ENCODE data around the gene NHERF2.
A peak's percentile ranks its signal among the peaks of the same experiment; 100 is the strongest.

Gene NHERF2

GRCh38 chr16:2026461-2027023 is at the start of gene NHERF2:
TSS of gene NHERF2 (plus strand) at chr16:2026902. CDS start at chr16:2027006, 104 bp downstream.
- DNase-seq: no peak

- DNase-seq: no peak
These were observed 49.5 kb upstream of the NHERF2 start for GRCh38 chr16:1976951-1977874.

GRCh38 chr16:1977875-1978268 is 48.8 kb upstream of the NHERF2 start:
- DNase-seq: no peak

- no peak for DNase-seq
These were observed 48.1 kb upstream of the NHERF2 start for GRCh38 chr16:1978476-1979120.

GRCh38 chr16:1979271-1980029 is 47.3 kb upstream of the NHERF2 start:
- DNase-seq: no peak

- DNase-seq: no peak
These were observed 46.5 kb upstream of the NHERF2 start for GRCh38 chr16:1980030-1980769.

GRCh38 chr16:1980770-1981087 is 46.0 kb upstream of the NHERF2 start:
- no peak for DNase-seq

GRCh38 chr16:1981398-1981836 is 45.3 kb upstream of the NHERF2 start, which contains the start of gene NOXO1:
TSS of gene NOXO1 (minus strand) at chr16:1981469. CDS start at chr16:1981179, 290 bp downstream.
- no peak for DNase-seq

- no peak for DNase-seq
These were observed 44.7 kb upstream of the NHERF2 start for GRCh38 chr16:1982013-1982433.

GRCh38 chr16:1982991-1983543 is 43.6 kb upstream of the NHERF2 start:
- DNase-seq: no peak

- peak; percentile 83 to 91 for DNase-seq
These were observed 43.0 kb upstream of the NHERF2 start, which contains the start of gene GFER for GRCh38 chr16:1983544-1984346. TSS of gene GFER (plus strand) at chr16:1984193. CDS start at chr16:1984219, 26 bp downstream.

GRCh38 chr16:1984347-1985225 is 42.1 kb upstream of the NHERF2 start:
- peak in 1 of 2 experiments; percentile 29 for DNase-seq

GRCh38 chr16:1985466-1986150 is 41.1 kb upstream of the NHERF2 start:
- DNase-seq: no peak

- DNase-seq: no peak
These were observed 39.5 kb upstream of the NHERF2 start for GRCh38 chr16:1987198-1987597.

- no peak for DNase-seq
These were observed 37.2 kb upstream of the NHERF2 start, which contains the start of gene SYNGR3 for GRCh38 chr16:1989209-1990100. TSS of gene SYNGR3 (plus strand) at chr16:1989970. CDS start at chr16:1990103, 133 bp downstream.

GRCh38 chr16:1990101-1990350 is 36.7 kb upstream of the NHERF2 start:
- DNase-seq: no peak

- DNase-seq: no peak
These were observed 36.2 kb upstream of the NHERF2 start for GRCh38 chr16:1990351-1991134.
